ENCODE results near the gene IMMP2L. TPM values are rescaled to one million over a fixed set of nuclear protein-coding genes. Genes with fewer than 3 reads are reported as not detected.

IMMP2L gene
- polyA plus RNA-seq, 1 experiment = 5.8 TPM

DNA sequence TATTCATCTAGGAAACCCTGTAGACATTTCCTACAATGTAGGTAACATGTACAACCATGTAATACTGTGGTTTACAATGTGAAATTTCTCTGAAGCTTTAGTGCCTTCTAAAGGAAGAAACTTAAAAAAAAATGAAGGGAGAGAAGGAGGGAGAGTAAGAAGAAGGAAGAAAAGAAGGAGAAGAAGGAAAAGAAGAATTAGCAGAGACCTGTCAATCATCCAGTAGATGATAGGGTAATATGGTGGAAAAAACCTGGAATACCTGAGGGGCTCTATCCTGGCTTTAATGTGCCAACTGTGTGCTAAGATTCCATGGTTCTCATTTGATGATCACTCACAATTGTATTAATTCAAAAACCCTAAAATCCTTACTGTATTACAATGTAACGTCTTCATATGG, 474.0 kb downstream of the IMMP2L start:
- H3K36me3 ChIP-seq (ENCODE audit: control insufficient read depth, insufficient read depth, low read length) = no peaks in the 10 kb centered on the region
- H3K4me3 ChIP-seq (ENCODE audit: low read depth, low read length) = no peak overlapping the region
- DNase-seq (ENCODE audit: low read depth) = no peak
- TF ChIP-seq, protein P1, sequence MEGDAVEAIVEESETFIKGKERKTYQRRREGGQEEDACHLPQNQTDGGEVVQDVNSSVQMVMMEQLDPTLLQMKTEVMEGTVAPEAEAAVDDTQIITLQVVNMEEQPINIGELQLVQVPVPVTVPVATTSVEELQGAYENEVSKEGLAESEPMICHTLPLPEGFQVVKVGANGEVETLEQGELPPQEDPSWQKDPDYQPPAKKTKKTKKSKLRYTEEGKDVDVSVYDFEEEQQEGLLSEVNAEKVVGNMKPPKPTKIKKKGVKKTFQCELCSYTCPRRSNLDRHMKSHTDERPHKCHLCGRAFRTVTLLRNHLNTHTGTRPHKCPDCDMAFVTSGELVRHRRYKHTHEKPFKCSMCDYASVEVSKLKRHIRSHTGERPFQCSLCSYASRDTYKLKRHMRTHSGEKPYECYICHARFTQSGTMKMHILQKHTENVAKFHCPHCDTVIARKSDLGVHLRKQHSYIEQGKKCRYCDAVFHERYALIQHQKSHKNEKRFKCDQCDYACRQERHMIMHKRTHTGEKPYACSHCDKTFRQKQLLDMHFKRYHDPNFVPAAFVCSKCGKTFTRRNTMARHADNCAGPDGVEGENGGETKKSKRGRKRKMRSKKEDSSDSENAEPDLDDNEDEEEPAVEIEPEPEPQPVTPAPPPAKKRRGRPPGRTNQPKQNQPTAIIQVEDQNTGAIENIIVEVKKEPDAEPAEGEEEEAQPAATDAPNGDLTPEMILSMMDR (IDR thresholded peaks at IDR 0.05; ENCODE audit: insufficient read depth, low read depth, low read length) = no peak
- CTCF ChIA-PET = no interaction called here
- no peaks in the 10 kb centered on the region for H3K27me3 ChIP-seq (ENCODE audit: control insufficient read depth, insufficient read depth, low read length)
- POLR2A ChIA-PET = no interaction called here

DNA sequence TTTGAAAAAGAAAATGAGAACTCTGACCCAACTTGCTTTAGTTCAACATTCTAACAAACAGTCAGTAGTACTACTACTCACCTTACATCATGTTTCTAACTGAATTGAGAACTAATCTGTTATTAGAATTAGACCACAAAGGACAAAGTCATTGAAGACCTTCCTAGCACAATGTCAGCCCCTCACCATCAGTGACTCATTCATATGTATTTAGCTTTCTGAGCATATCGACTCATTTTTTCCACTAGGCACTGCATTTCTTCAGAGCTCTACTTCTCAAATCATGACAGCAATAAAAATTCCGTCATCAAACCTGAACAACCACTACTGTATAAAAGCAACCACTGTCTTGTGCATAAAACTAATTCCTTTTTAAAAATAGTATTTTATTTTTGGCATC, 475.8 kb downstream of the IMMP2L start:
- Histone ChIP-seq H3K27me3 (ENCODE audit: control insufficient read depth, insufficient read depth, low read length) (no peaks in the 10 kb centered on the region), H3K4me3 (ENCODE audit: low read depth, low read length) (no peak overlapping the region), H3K36me3 (ENCODE audit: control insufficient read depth, insufficient read depth, low read length) (no peaks in the 10 kb centered on the region)
- CTCF ChIA-PET = interaction anchor here (1.5 kb wide), 1 partner anchor 12 kb away, joined by 6 read pairs; no protein-coding TSS in a partner anchor
- no peak for DNase-seq (ENCODE audit: low read depth)
- TF ChIP-seq, protein P1 (IDR thresholded peaks at IDR 0.05; ENCODE audit: insufficient read depth, low read depth, low read length) = no peak
- POLR2A ChIA-PET = no interaction called here

DNA sequence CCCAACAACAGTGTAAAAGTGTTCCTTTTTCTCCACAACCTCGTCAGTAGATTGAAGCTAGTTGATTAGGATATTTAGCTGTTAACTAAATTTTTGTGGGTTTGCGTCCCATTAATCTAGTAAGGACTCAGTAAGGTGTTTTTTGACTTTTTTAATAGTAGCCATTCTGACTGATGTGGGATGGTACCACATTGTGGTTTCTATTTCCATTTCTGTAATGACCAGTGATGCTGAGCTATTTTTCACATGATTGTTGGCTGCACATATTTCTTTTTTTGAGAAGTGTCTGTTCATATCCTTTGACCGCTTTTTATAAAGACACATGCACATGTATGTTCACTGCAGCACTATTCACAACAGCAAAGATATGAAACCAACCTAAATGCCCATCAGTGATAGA, 476.9 kb downstream of the IMMP2L start:
- TF ChIP-seq, protein P1 (IDR thresholded peaks at IDR 0.05; ENCODE audit: insufficient read depth, low read depth, low read length) = no peak
- no peaks in the 10 kb centered on the region for H3K36me3 ChIP-seq (ENCODE audit: control insufficient read depth, insufficient read depth, low read length)
- ChIA-PET CTCF (no interaction called here), POLR2A (no interaction called here)
- H3K4me3 ChIP-seq (ENCODE audit: low read depth, low read length) = no peak overlapping the region
- H3K27me3 ChIP-seq (ENCODE audit: control insufficient read depth, insufficient read depth, low read length) = no peaks in the 10 kb centered on the region
- no peak for DNase-seq (ENCODE audit: low read depth)

DNA sequence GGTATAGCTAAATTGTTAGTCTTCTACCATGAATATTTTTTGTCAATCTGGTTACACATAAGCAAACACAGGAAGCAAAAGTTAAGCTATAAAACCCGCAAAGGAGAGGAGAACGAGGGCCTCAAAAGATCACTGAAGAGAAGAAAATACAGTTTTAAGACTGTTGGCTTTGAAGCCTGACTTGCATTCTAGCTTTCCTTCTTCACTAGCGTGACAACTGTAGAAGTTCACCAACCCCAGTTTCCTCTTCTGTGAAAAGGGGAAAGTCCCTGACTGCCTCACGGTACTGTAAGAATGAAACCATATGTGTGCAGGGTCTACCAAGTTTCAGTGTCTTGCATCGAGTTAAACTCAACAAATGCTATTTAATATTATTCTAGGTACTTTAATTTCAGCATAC, 478.9 kb downstream of the IMMP2L start:
- DNase-seq (ENCODE audit: low read depth) = peak; percentile 59
- H3K27me3 ChIP-seq (ENCODE audit: control insufficient read depth, insufficient read depth, low read length) = no peaks in the 10 kb centered on the region

DNA sequence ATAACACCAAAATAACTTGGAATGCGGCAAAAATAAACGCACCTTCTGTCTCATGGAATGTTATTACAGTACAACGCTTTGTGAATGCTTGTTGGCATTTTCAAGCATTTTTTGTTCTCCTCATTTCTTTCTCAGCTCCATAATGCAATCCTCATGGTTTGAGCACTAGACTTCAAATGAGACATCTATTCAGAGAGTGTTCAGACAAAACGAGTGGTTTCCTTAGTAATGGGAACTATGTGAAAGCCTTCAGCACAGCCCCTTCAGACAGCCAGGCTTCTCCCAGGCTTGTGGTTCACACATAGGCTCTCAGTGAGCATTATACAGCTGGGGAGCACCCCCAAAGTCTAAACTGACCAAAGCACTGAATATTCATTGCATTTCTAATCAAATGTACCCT, 479.9 kb downstream of the IMMP2L start:
- DNase-seq (ENCODE audit: low read depth) = peak; percentile 76
- Histone ChIP-seq H3K36me3 (ENCODE audit: control insufficient read depth, insufficient read depth, low read length) (no peaks in the 10 kb centered on the region), H3K4me3 (ENCODE audit: low read depth, low read length) (no peak overlapping the region), H3K27me3 (ENCODE audit: control insufficient read depth, insufficient read depth, low read length) (no peaks in the 10 kb centered on the region)
- ChIA-PET POLR2A (no interaction called here), CTCF (no interaction called here)
- TF ChIP-seq, protein P1 (IDR thresholded peaks at IDR 0.05; ENCODE audit: insufficient read depth, low read depth, low read length) = no peak

More for the DNA sequence above, 478.9 kb downstream of the IMMP2L start:
- POLR2A ChIA-PET = no interaction called here
- H3K4me3 ChIP-seq (ENCODE audit: low read depth, low read length) = no peak overlapping the region
- no peaks in the 10 kb centered on the region for H3K36me3 ChIP-seq (ENCODE audit: control insufficient read depth, insufficient read depth, low read length)
- TF ChIP-seq, protein P1 (IDR thresholded peaks at IDR 0.05; ENCODE audit: insufficient read depth, low read depth, low read length) = no peak
- CTCF ChIA-PET = no interaction called here
